Natural killer cell (primary cell): ENCODE measurements around the gene TMEM132A. TPM values are rescaled to one million over a fixed set of nuclear protein-coding genes. Genes with fewer than 3 reads are reported as not detected.

Experiments
- ATAC-seq, 3 donors: fragments of 150-1000 bp in 2 of 3; fragments of 200-7000 bp in 1 of 3; cut with Tn5 transposase; 1 replicate in 1 of 3; 2 replicates in 2 of 3; pipeline ENCODE4 v1.10.0; 2021; ENCODE audit warnings: mild to moderate bottlenecking in 2 of 3, moderate library complexity in 2 of 3
- DNase-seq, 2 donors: peaks; one replicate each; pipeline versions ENCODE4 v3.0.0 to v3.0.0-alpha.2; 2013 to 2021; ENCODE audit warnings: mixed read lengths in 1 of 2
- H3K27ac ChIP-seq: one replicate; pipeline ENCODE4 v1.5.1; 2013; ENCODE audit warnings: mild to moderate bottlenecking, low read length
- H3K27me3 ChIP-seq: one replicate; pipeline ENCODE4 v1.6.1; 2013; ENCODE audit warnings: low read length; ENCODE audit not compliant: control insufficient read depth, insufficient read depth
- H3K36me3 ChIP-seq: one replicate; pipeline ENCODE4 v1.6.1; 2013; ENCODE audit warnings: low read length; ENCODE audit not compliant: control insufficient read depth, insufficient read depth
- H3K4me1 ChIP-seq: one replicate; pipeline ENCODE4 v1.6.1; 2013; ENCODE audit warnings: low read length; ENCODE audit not compliant: control insufficient read depth, insufficient read depth
- H3K4me3 ChIP-seq: one replicate; pipeline ENCODE4 v1.5.1; 2013; ENCODE audit warnings: low read length
- H3K9me3 ChIP-seq: one replicate; pipeline ENCODE4 v1.6.1; 2013; ENCODE audit warnings: low read length; ENCODE audit not compliant: control insufficient read depth, insufficient read depth
- H3K27ac Mint-ChIP-seq, 2 donors: one replicate each; pipeline ENCODE4 v1.8.0; 2022; ENCODE audit warnings: mild to moderate bottlenecking in 2 of 2, mixed read lengths in 2 of 2, moderate library complexity in 1 of 2
- H3K27me3 Mint-ChIP-seq, 2 donors: one replicate each; pipeline ENCODE4 v1.8.0; 2022; ENCODE audit warnings: low read depth in 2 of 2, mixed read lengths in 2 of 2
- H3K36me3 Mint-ChIP-seq: one replicate; pipeline ENCODE4 v1.8.0; 2022; ENCODE audit warnings: mixed read lengths
- H3K4me1 Mint-ChIP-seq, 2 donors: one replicate each; pipeline ENCODE4 v1.8.0; 2022; ENCODE audit warnings: mixed read lengths in 2 of 2
- H3K4me3 Mint-ChIP-seq: one replicate; pipeline ENCODE4 v1.8.0; 2022; ENCODE audit warnings: mild to moderate bottlenecking, moderate library complexity, mixed read lengths
- H3K9me3 Mint-ChIP-seq, 2 donors: one replicate each; pipeline ENCODE4 v1.8.0; 2022; ENCODE audit warnings: mixed read lengths in 2 of 2
- WGBS: methylation state at CpG from one replicate; pipeline ENCODE4 v1.1.7; 2013; ENCODE audit warnings: missing lambda C conversion rate; ENCODE audit not compliant: insufficient coverage; 5-methylcytosine and 5-hydroxymethylcytosine counted together
- intact Hi-C: fragments of 100-400 bp; cut with micrococcal nuclease; formaldehyde crosslinking; loops from one replicate; pipeline ENCODE4 v1.14.2; 2022
- total RNA-seq, 4 donors: library from RNA; stranded (reverse); fragments of 120-200 nt in 1 of 4; gene quantifications; one replicate each; pipeline versions ENCODE4 v1.2.3 to v1.2.4, GENCODE V29; 2013 to 2022
- TF ChIP-seq, protein P1 (sequence below): fragments of 200-600 bp; IDR thresholded peaks from one replicate; pipeline ENCODE4 v1.8.0; 2022; ENCODE audit warnings: antibody characterized with exemption

TMEM132A gene
- total RNA-seq, 3 donors from 2014 or later (not counting 1 experiment from before 2014, with no cell fraction given): not detected

DNA sequence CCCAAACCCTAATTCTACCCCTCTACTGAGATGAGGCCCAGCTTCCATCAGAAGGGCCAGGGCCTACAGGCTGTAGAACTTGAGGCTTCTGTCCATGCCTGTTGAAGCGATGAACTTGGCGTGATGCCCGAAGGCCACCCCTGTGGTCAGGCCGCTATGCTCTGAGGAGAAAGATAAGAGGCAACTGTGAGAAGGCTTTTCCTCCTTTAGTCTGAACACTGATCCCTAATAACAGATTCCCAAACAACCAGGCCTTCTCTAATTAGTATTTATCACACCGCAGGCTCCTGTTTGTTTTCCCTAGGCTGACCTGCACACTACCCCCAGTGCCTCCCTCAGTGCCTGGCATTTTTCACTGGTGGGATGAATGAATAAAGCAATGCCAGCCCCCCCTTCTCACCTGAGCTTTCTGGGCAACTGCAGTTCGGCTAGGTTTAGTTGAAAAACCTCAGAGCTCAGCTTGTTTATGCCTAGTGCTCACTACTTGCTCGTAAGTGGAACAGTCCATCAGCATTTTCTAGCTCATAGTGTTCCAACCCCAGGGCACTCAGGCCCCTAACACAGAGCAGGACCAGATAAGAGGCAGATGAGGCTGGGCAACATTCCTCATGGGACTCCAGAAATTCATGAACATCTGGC lies 33.0 kb upstream of the TMEM132A start:
- H3K27me3 Mint-ChIP-seq: no peaks in the 10 kb centered on the region
- Histone ChIP-seq H3K9me3 (no peaks in the 10 kb centered on the region), H3K27ac (no peak overlapping the region), H3K4me3 (no peak overlapping the region), H3K4me1 (peaks cover 4% of the 10 kb centered on the region), H3K36me3 (peaks cover 29% of the 10 kb centered on the region), H3K27me3 (no peaks in the 10 kb centered on the region)
- 55% methylated on average over 7 of the region's 7 CpGs for WGBS
- H3K27ac Mint-ChIP-seq: peak overlapping the region; percentile 38 to 53
- no peaks in the 10 kb centered on the region for H3K9me3 Mint-ChIP-seq
- TF ChIP-seq, protein P1, sequence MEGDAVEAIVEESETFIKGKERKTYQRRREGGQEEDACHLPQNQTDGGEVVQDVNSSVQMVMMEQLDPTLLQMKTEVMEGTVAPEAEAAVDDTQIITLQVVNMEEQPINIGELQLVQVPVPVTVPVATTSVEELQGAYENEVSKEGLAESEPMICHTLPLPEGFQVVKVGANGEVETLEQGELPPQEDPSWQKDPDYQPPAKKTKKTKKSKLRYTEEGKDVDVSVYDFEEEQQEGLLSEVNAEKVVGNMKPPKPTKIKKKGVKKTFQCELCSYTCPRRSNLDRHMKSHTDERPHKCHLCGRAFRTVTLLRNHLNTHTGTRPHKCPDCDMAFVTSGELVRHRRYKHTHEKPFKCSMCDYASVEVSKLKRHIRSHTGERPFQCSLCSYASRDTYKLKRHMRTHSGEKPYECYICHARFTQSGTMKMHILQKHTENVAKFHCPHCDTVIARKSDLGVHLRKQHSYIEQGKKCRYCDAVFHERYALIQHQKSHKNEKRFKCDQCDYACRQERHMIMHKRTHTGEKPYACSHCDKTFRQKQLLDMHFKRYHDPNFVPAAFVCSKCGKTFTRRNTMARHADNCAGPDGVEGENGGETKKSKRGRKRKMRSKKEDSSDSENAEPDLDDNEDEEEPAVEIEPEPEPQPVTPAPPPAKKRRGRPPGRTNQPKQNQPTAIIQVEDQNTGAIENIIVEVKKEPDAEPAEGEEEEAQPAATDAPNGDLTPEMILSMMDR: no peak
- peaks cover 2 to 12% of the 10 kb centered on the region in 2 donors for H3K4me1 Mint-ChIP-seq
- no peak overlapping the region for H3K4me3 Mint-ChIP-seq
- intact Hi-C loops: no loop called here
- peaks cover 18% of the 10 kb centered on the region for H3K36me3 Mint-ChIP-seq
- DNase-seq: no peak
- no peak for ATAC-seq

DNA sequence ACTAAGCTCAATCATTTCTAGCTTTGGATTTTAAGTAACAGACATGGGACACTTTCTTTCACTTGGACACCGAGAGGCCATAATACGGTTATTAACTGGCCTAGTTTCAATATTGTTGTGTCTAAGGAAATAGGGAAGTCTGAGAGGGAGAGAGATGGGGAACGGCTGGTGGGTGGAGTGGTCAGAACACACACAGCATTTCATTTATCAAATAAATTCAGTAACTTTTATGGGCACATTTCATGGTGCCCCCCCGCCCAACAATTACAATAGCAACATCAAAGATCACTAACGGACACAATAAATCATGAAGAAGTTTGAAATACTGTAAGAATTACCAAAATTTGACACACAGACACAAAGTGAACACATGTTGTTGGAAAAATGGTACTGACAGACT lies 28.6 kb upstream of the TMEM132A start:
- no peak overlapping the region for H3K27ac ChIP-seq
- Mint-ChIP-seq H3K9me3 (no peaks in the 10 kb centered on the region), H3K4me3 (no peak overlapping the region), H3K27me3 (no peaks in the 10 kb centered on the region), H3K36me3 (peaks cover 39% of the 10 kb centered on the region), H3K27ac (no peak overlapping the region), H3K4me1 (peaks cover 0 to 5% of the 10 kb centered on the region in 2 donors)
- H3K27me3 ChIP-seq: no peaks in the 10 kb centered on the region
- DNase-seq: no peak
- TF ChIP-seq, protein P1: no peak
- H3K4me1 ChIP-seq: peaks cover under 1% of the 10 kb centered on the region
- WGBS: 87% methylated on average over 2 of the region's 5 CpGs
- peaks cover 66% of the 10 kb centered on the region for H3K36me3 ChIP-seq
- ATAC-seq: no peak
- no peak overlapping the region for H3K4me3 ChIP-seq
- no peaks in the 10 kb centered on the region for H3K9me3 ChIP-seq
- intact Hi-C loops: no loop called here

DNA sequence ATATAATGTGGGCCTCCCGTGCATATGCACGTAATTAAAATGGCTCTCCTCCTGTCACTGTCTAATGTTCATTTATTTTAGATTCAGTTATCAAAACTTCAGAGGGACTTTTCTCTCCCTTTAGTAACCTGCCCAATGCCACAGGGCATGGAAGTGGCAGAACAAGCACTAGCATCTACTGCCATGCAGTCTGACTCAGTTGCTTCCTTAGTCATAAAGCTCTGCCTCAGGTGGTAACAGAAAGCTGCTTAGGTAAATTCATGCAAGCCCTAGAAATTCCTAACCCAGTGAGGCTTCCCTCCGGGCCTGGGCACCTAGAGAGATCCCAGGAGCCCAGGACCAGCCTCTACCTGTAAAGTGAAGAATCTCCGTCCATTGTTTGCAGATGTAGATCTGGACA lies 26.8 kb upstream of the TMEM132A start:
- WGBS: 97% methylated on average over 4 of the region's 4 CpGs
- Mint-ChIP-seq H3K36me3 (peaks cover 39% of the 10 kb centered on the region), H3K27ac (peak overlapping the region in 1 of 2 donors; percentile 41), H3K27me3 (no peaks in the 10 kb centered on the region), H3K4me1 (no peaks in the 10 kb centered on the region), H3K4me3 (no peak overlapping the region), H3K9me3 (no peaks in the 10 kb centered on the region)
- no peak for ATAC-seq
- peaks cover 81% of the 10 kb centered on the region for H3K36me3 ChIP-seq
- no peaks in the 10 kb centered on the region for H3K4me1 ChIP-seq
- no peaks in the 10 kb centered on the region for H3K27me3 ChIP-seq
- no peak overlapping the region for H3K27ac ChIP-seq
- no peaks in the 10 kb centered on the region for H3K9me3 ChIP-seq
- no peak for DNase-seq
- intact Hi-C loops: no loop called here
- no peak overlapping the region for H3K4me3 ChIP-seq
- TF ChIP-seq, protein P1: no peak
